GM18870 (cell line): ENCODE data around the gene EXO1.
A peak's percentile ranks its signal among the peaks of the same experiment; 100 is the strongest.
"Not testable (repeated sequence)": the region's sequence is repeated elsewhere in the genome, so short reads cannot be mapped to it uniquely, and the experiment has no call there.

Source experiments
- ATAC-seq: cut with Tn5 transposase; IDR thresholded peaks from one replicate; pipeline ENCODE4 v1.9.1; 2021; ENCODE audit warnings: moderate library complexity; ENCODE audit not compliant: unreplicated experiment

EXO1 gene

GRCh38 chr1:241834733-241835377 is 13.1 kb upstream of the EXO1 start:
- ATAC-seq, result no peak

DNA sequence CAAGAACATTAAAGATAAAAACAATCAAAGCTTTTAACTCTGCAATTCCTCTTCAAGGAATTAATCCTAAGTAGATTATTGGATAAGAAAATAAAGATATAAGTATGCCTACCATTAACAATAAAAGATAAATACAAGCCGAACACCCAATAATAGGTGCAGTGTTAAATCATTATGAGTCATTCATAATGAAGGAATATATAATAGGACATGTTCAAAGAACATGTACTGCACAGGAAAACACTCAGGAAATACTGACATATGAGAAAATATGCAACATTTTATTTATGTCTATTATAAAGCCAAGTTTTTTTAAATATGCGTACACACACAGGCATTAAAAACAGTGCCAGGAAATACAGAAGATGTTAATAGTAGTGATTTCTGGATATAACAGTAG is 11.1 kb upstream of the EXO1 start:
- no peak for ATAC-seq

DNA sequence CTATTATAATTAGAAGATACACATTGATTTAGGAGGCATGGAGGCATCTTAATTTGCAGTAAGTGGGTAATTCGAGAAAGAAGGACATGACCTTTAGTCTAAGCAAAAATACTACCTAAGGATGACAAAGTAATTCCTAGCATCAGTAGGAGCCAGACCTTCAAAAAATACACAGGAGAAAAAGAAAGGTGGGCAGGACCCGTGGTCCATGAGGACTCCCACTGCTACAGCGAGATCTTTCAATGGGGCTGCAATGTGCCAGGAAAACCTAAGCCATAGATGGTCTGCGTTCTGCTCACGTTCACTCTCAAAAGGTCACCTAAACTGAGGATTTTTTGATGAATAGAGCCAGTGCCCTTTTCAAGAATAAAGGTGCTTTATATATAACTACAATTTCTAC is 10.6 kb upstream of the EXO1 start:
- ATAC-seq, result no peak

DNA sequence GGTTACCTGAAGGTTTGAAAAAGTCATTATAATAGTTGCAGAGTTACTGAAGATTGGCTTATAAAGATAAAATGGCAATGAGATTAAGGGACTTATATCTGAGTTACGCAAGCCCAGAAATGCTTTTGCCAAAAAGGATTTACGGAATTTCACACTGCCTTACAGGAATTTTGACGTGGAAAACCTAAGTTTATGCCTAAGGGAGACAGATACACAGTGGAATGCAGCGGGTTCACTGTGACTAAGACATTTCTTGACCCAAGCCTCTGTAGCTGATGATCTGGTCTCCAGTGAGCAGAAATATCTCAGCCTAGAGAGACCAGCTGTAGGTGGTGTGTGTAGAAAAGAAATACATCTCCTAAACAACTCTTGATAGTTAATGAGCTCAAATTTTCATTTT is 10.1 kb upstream of the EXO1 start:
- no peak for ATAC-seq

DNA sequence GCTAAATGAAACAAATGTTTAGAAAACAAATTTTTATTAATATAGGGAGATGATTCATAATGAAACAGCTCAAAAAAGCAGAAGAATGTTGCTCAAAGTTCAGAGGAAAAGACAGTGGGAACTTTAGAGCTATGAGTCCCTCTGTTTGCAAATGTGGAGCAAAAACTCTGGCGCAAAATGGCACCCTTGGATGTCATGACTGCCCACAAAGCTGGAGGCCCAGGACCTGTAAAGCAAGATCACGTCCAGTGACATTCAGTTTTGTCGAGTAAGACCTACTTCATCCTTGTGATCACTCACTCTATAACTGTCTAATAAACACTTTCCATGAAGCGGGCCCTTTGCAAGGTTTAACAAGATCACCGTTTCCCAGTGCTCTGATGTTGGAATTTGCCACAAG is 9.1 kb upstream of the EXO1 start:
- ATAC-seq, result no peak

DNA sequence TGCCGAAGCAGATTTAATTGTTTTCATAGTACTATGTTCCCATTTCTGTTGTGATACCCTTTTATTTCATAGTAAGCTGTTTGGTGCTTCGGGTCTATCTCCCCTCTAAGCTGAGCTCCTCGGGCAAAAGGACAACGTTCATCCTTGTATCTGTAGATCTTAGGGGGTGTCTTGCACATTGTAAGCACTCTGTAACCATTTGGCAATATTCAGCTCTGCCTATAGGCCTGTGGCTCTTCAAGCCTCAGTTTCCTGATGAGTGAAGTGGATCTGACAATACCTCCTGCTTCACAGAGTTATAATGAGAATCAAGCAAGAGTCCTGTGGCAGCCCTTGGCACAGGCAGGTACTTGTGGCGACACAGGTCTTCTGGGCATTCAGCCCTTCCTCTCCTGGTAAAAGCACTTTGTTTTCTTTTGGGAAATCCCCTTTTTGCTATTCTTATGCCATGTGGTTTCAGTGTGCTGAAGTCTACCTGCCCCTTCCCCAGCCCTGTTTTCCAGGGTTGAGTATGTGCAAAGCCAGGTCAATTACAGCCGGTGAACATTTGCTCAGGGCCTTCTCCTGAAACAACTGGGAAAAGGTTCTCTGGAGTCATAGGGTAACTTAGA is 8.5 kb upstream of the EXO1 start:
- peak; percentile 85 for ATAC-seq

DNA sequence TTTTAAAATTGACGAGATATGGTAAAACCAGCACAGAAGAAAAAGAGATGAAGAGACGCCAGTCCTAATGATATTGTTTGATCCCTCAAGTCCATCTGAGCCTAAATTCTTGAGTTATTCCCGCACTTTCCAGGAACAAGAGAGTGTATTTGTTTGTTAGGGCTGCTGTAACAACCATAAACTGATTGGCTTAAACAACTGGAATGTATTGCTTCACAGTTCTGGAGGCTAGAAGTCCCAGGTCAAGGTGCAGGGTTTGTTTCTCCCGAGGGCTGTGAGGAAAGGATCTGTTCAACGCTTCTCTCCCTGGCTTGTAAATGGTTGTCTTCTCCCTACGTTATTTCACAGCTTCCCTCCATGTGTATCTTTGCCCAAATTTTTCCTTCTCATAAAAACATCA is 7.8 kb upstream of the EXO1 start:
- ATAC-seq, result no peak

- no peak for ATAC-seq
These were observed 6.3 kb upstream of the EXO1 start for GRCh38 chr1:241841691-241842090.

DNA sequence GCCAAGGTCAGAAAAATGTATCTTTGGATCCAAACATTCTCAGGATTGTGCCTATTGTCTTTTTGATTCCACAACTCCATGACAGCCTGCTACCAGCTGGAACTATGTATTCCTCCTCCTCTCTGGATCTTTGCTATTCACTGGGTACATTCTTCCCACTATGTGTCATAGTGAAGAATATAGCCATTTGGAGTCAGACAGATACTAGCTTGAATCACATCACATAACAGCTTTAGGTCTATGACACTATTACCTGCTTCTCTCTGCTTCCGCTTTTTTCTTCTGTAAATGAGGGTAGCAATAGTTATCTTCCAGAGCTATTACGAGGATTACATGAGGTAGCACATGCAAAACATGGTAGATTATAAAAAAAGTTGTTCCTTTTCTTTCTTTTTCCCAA is 5.4 kb upstream of the EXO1 start:
- ATAC-seq, result no peak

DNA sequence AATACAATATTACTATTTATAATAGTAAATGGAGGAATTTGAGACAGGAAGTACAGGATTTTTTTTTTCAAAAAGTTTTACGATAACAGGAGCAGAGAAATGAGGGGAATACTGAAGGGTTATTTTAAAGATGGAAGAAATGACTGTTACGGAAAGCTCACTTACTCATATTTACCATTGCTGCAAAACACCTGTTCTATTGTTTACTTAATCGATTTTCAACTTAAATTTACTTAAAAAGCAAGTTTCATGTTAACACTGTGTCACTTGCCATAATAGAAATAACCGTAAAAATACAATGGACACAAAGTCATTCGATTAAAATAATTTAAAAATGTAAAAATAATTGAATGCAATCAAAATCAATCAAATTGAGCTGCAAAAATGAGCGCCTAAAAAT is 3.4 kb upstream of the EXO1 start:
- ATAC-seq, result no peak

GRCh38 chr1:241846375-241846774 is 1.6 kb upstream of the EXO1 start:
- ATAC-seq, result no peak

DNA sequence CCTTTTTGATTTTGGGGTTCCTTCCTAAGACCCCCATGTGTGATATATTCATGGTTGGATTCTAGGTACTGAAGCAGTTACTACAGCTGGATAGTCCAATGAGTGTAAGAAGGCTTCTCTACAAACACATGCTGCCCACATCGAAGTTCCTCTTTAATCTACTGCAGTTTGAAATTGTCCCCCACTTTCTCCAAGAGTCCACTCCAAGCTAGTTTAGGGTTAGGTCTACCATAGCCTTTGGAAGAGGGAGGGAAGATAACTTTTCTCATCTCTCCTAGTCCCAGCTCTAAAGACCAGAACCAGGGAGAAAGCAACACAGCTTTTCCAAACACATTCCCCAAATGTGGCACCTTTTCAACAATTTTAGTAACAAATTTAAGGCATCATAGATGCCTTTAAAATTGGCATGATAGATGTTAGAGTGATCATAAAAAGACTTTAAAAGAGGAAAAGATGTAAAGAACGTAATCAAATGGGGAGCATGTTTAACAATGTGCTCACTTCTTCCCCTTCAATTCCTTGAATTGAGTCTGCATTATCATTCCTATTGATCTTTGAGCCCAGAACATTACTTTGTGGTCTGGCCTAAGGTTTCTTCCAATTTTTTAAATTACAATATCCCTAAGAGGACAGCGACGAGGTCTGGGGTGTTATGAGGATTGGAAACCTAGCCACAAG is 1.0 kb upstream of the EXO1 start:
- ATAC-seq, result no peak

DNA sequence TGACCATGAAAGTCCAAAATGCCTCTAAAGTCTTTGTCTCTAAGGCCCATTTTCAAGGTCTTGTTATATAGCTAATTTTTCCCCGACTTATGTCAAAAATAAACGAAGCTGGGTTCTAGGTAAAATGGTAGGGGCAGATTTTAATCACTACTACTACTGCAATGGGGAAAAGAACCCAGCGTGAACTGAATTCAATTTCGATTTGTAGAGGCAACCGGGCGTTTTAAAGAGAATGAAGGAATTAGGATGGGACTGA is 536 bp upstream of the EXO1 start:
- ATAC-seq, result no peak

- ATAC-seq, result no peak
These were observed 811 bp downstream of the EXO1 start for GRCh38 chr1:241848686-241849344.

DNA sequence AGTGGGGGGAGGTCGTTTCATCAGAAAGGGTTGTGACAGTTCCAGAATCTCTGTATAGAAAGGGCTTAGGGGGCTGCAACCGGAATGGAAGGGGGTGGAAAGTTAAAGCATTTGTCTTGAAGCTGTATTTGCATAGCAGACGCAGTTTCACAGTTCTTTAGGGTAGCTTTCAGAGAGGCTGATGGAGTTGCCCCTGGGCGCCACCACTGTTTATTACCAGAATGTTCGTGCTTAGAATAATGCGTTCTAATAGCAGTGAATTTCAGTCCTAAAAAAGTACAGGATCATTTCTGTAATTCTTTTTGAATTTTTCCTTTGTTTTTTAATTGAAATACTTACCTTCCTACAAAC is 1.3 kb downstream of the EXO1 start:
- no peak for ATAC-seq

DNA sequence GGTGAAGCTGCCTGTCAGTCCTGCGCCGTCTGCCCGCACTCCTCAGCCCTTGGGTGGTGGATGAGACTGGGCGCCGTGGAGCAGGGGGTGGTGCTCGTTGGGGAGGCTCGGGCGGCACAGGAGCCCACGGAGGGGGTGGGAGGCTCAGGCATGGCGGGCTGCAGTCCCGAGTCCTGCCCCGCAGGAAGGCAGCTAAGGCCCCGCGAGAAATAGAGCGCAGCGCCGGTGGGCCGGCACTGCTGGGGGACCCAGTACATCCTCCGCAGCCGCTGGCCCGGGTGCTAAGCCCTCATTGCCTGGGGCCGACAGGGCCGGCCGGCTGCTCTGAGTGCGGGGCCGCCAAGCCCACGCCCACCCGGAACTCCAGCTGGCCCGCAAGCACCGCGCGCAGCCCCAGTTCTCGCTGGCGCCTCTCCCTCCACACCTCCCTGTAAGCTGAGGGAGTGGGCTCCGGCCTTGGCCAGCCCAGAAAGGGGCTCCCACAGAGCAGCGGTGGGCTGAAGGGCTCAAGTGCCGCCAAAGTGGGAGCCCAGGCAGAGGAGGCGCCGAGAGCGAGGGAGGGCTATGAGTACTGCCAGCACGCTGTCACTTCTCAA is 7.6 kb downstream of the EXO1 start:
- ATAC-seq, result not testable (repeated sequence)

GRCh38 chr1:241857131-241857530 is 9.1 kb downstream of the EXO1 start:
- ATAC-seq, result peak; percentile 72

DNA sequence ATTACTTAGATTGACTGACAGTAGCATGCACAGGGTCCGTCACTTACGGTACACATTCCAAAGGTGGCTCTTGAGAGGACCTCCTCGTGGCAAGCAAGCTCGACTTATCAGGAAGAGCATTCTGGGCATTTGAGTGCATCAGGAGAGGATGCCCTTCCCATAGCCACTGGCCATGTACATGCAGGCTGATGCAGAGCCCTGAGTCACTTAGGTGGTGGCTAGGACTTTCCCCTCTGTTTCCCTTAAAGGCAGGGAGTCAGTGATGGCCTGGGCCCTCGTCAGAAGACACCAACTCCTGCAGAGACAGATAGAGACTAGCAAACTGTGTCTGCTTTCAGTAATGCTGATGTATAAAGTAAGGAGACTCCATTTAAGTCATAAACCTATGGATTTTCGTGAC is 12.9 kb downstream of the EXO1 start:
- no peak for ATAC-seq

DNA sequence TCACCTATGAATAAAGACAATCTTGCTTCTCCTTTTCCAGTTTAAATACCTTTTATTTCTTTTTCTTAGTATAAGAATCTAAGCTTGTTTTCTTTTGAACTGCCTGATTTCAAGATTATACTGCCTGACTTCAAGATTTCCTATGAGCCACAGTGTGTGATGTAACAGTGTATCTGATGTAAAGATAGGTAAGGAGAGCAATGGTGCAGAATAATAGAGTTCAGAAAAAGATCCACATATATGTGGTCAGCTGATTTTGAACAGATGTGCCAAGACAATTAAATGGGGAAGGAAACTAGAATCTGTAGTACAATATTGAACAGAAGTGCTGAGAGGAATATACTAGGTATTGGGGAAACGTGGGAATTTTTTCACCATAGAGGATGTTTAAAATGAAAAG is 21.0 kb downstream of the EXO1 start:
- no peak for ATAC-seq

DNA sequence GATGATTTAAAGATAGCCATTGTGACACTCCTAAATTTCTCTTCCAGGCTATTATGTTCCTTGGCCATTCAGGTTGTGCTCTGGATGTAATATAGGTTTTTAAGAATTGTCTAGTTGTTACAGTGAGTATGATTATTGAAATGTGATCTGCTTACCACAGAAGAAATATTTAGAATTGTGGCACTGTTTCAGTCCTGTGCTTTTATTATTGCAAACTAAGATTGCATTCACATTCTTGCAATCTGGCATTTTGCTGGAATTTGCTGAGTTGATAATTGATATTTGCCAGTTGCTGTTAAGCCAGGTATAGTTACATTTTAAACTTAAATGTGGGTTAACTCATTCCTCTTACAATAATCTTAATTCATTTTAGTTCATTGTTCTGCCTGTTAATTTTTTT is 22.3 kb downstream of the EXO1 start:
- no peak for ATAC-seq

DNA sequence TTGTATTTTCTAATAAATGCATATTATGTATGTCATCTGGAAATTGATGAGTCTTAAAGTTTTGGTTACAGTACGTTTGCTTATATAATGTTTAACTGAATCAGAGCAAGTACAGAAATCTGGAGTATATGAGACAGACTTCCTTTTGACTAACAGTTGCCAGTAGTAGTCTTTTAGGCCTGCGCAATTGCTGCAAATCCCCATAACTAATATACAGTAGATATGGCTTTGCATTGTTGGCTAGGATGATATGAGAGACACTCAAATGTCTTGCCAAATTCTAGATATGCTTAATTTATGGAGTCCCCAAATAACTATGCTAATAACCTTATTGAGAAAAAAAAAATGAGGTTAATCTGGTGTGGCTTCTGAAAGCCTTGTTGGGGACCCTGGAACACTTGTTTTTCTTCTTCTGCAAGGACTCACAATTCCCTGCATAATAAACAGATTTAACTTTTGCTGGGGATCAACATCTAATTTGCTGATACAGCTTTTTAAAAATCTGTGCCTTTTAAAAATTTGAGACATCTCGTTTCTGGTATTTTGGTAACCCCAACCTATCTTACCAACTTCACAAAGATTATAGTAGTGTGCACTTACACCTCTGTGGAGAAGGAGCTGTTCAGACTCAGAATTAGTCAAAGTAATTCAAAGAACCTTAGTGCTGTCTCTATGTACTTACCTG is 22.9 kb downstream of the EXO1 start:
- no peak for ATAC-seq

GRCh38 chr1:241881440-241881839 is 33.4 kb downstream of the EXO1 start:
- no peak for ATAC-seq
